IPS-18a (cell line): ENCODE data around the gene ITGB3BP.
"Not testable (repeated sequence)": the region's sequence is repeated elsewhere in the genome, so short reads cannot be mapped to it uniquely, and the experiment has no call there.

Experiments
- H3K27ac ChIP-seq: one replicate; pipeline ENCODE4 v1.5.1; 2013; ENCODE audit warnings: low read length
- H3K27me3 ChIP-seq: one replicate; pipeline ENCODE4 v1.6.1; 2013; ENCODE audit warnings: mild to moderate bottlenecking, low read length; ENCODE audit not compliant: control insufficient read depth, insufficient read depth
- H3K36me3 ChIP-seq: one replicate; pipeline ENCODE4 v1.6.1; 2013; ENCODE audit warnings: low read depth, low read length; ENCODE audit not compliant: control insufficient read depth
- H3K4me1 ChIP-seq: one replicate; pipeline ENCODE4 v1.6.1; 2013; ENCODE audit warnings: low read depth, low read length; ENCODE audit not compliant: control insufficient read depth
- H3K4me3 ChIP-seq: one replicate; pipeline ENCODE4 v1.5.1; 2013; ENCODE audit warnings: low read length
- H3K9ac ChIP-seq: one replicate; pipeline ENCODE4 v1.6.1; 2013; ENCODE audit warnings: mild to moderate bottlenecking, low read length, moderate library complexity
- H3K9me3 ChIP-seq: one replicate; pipeline ENCODE4 v1.6.1; 2013; ENCODE audit warnings: low read depth, low read length; ENCODE audit not compliant: control insufficient read depth

Gene ITGB3BP

GRCh38 chr1:63501256-63501655 lies 21.8 kb downstream of the ITGB3BP start:
- Histone ChIP-seq H3K36me3 (no peaks in the 10 kb centered on the region), H3K4me3 (no peak overlapping the region), H3K4me1 (no peaks in the 10 kb centered on the region), H3K27me3 (no peaks in the 10 kb centered on the region), H3K9ac (no peak overlapping the region), H3K27ac (no peak overlapping the region), H3K9me3 (no peaks in the 10 kb centered on the region)

GRCh38 chr1:63498106-63498505 lies 24.9 kb downstream of the ITGB3BP start:
- H3K4me3 ChIP-seq, result no peak overlapping the region
- no peaks in the 10 kb centered on the region for H3K27me3 ChIP-seq
- H3K27ac ChIP-seq, result no peak overlapping the region

GRCh38 chr1:63497577-63497976 lies 25.4 kb downstream of the ITGB3BP start:
- H3K9me3 ChIP-seq, result no peaks in the 10 kb centered on the region
- no peaks in the 10 kb centered on the region for H3K36me3 ChIP-seq
- no peaks in the 10 kb centered on the region for H3K4me1 ChIP-seq
- no peaks in the 10 kb centered on the region for H3K27me3 ChIP-seq
- H3K4me3 ChIP-seq, result no peak overlapping the region
- H3K27ac ChIP-seq, result no peak overlapping the region
- no peak overlapping the region for H3K9ac ChIP-seq

More at GRCh38 chr1:63498106-63498505, 24.9 kb downstream of the ITGB3BP start:
- no peaks in the 10 kb centered on the region for H3K36me3 ChIP-seq
- no peaks in the 10 kb centered on the region for H3K4me1 ChIP-seq
- no peak overlapping the region for H3K9ac ChIP-seq
- H3K9me3 ChIP-seq, result no peaks in the 10 kb centered on the region

GRCh38 chr1:63487336-63488065 lies 35.5 kb downstream of the ITGB3BP start:
- H3K27ac ChIP-seq, result no peak overlapping the region
- no peak overlapping the region for H3K4me3 ChIP-seq
- H3K9ac ChIP-seq, result no peak overlapping the region
- no peaks in the 10 kb centered on the region for H3K9me3 ChIP-seq
- H3K4me1 ChIP-seq, result no peaks in the 10 kb centered on the region
- H3K27me3 ChIP-seq, result no peaks in the 10 kb centered on the region
- no peaks in the 10 kb centered on the region for H3K36me3 ChIP-seq

- no peak overlapping the region for H3K4me3 ChIP-seq
- no peak overlapping the region for H3K27ac ChIP-seq
- H3K36me3 ChIP-seq, result no peaks in the 10 kb centered on the region
- no peak overlapping the region for H3K9ac ChIP-seq
- no peaks in the 10 kb centered on the region for H3K9me3 ChIP-seq
- H3K4me1 ChIP-seq, result no peaks in the 10 kb centered on the region
- no peaks in the 10 kb centered on the region for H3K27me3 ChIP-seq
Measured at GRCh38 chr1:63486629-63487028, 36.4 kb downstream of the ITGB3BP start.

- Histone ChIP-seq H3K4me3 (no peak overlapping the region), H3K9me3 (no peaks in the 10 kb centered on the region), H3K27ac (no peak overlapping the region), H3K4me1 (no peaks in the 10 kb centered on the region), H3K27me3 (no peaks in the 10 kb centered on the region), H3K36me3 (no peaks in the 10 kb centered on the region), H3K9ac (no peak overlapping the region)
Measured at GRCh38 chr1:63480057-63480456, 43.0 kb downstream of the ITGB3BP start.

- Histone ChIP-seq H3K9ac (no peak overlapping the region), H3K27me3 (no peaks in the 10 kb centered on the region), H3K27ac (no peak overlapping the region), H3K4me3 (no peak overlapping the region), H3K9me3 (no peaks in the 10 kb centered on the region), H3K4me1 (no peaks in the 10 kb centered on the region), H3K36me3 (no peaks in the 10 kb centered on the region)
Measured at GRCh38 chr1:63475761-63476160, 47.3 kb downstream of the ITGB3BP start.

- not testable (repeated sequence) for H3K36me3 ChIP-seq, H3K27ac ChIP-seq, H3K4me1 ChIP-seq, H3K9me3 ChIP-seq, H3K9ac ChIP-seq, H3K4me3 ChIP-seq, H3K27me3 ChIP-seq
Measured at GRCh38 chr1:63468683-63469082, 54.3 kb downstream of the ITGB3BP start.

- H3K27ac ChIP-seq, result no peak overlapping the region
- H3K4me3 ChIP-seq, result no peak overlapping the region
- H3K9me3 ChIP-seq, result peaks cover 9% of the 10 kb centered on the region
- H3K4me1 ChIP-seq, result no peaks in the 10 kb centered on the region
- no peaks in the 10 kb centered on the region for H3K27me3 ChIP-seq
- no peaks in the 10 kb centered on the region for H3K36me3 ChIP-seq
- no peak overlapping the region for H3K9ac ChIP-seq
Measured at GRCh38 chr1:63466759-63467158, 56.3 kb downstream of the ITGB3BP start.

GRCh38 chr1:63466181-63466580 lies 56.8 kb downstream of the ITGB3BP start:
- Histone ChIP-seq H3K36me3 (no peaks in the 10 kb centered on the region), H3K9ac (no peak overlapping the region), H3K4me1 (no peaks in the 10 kb centered on the region), H3K4me3 (no peak overlapping the region), H3K9me3 (peaks cover 14% of the 10 kb centered on the region), H3K27ac (no peak overlapping the region), H3K27me3 (no peaks in the 10 kb centered on the region)

GRCh38 chr1:63463248-63463647 lies 59.8 kb downstream of the ITGB3BP start:
- no peak overlapping the region for H3K4me3 ChIP-seq
- H3K4me1 ChIP-seq, result no peaks in the 10 kb centered on the region
- H3K9me3 ChIP-seq, result peaks cover 10% of the 10 kb centered on the region
- no peaks in the 10 kb centered on the region for H3K27me3 ChIP-seq
- no peaks in the 10 kb centered on the region for H3K36me3 ChIP-seq
- no peak overlapping the region for H3K27ac ChIP-seq
- no peak overlapping the region for H3K9ac ChIP-seq

- H3K9ac ChIP-seq, result no peak overlapping the region
- no peak overlapping the region for H3K4me3 ChIP-seq
- H3K36me3 ChIP-seq, result no peaks in the 10 kb centered on the region
- peaks cover 10% of the 10 kb centered on the region for H3K9me3 ChIP-seq
- no peaks in the 10 kb centered on the region for H3K4me1 ChIP-seq
- H3K27me3 ChIP-seq, result no peaks in the 10 kb centered on the region
- H3K27ac ChIP-seq, result no peak overlapping the region
Measured at GRCh38 chr1:63461661-63462230, 61.3 kb downstream of the ITGB3BP start.
